Stomach (tissue), 4 donors: Measurements from ENCODE around the gene KIF11.

Experiments
- CTCF ChIP-seq, 7 experiments: fragments of 450-650 bp in 4 of 7; fragments of 200-600 bp in 3 of 7; sonication (generic) in 3 of 7; IDR thresholded peaks; one replicate each; pipeline ENCODE4 v1.5.1; 2016 to 2019; ENCODE audit warnings: antibody characterized with exemption in 7 of 7, control low read depth in 2 of 7, mild to moderate bottlenecking in 1 of 7
- EP300 ChIP-seq: sonication (generic); formaldehyde crosslinking; IDR thresholded peaks from one replicate; pipeline ENCODE4 v1.6.1; 2017; ENCODE audit warnings: antibody characterized with exemption
- POLR2A ChIP-seq, 4 donors: fragments of 450-650 bp; IDR thresholded peaks; one replicate each; pipeline ENCODE4 v1.6.1; 2016; ENCODE audit warnings: antibody characterized with exemption in 4 of 4, control low read depth in 2 of 4, mild to moderate bottlenecking in 1 of 4, moderate library complexity in 1 of 4
- POLR2AphosphoS5 ChIP-seq, 3 donors: sonication (generic); formaldehyde crosslinking; IDR thresholded peaks; one replicate each; pipeline ENCODE4 v1.6.1; 2016; ENCODE audit warnings: antibody characterized with exemption in 3 of 3

- no peak for TF ChIP-seq CTCF (IDR thresholded peaks at IDR 0.05)
- no peak for TF ChIP-seq EP300
- TF ChIP-seq POLR2AphosphoS5 (IDR thresholded peaks at IDR 0.05) = no peak
- no peak for TF ChIP-seq POLR2A (IDR thresholded peaks at IDR 0.05)
Observed at GRCh38 chr10:92569071-92569470, 23.9 kb upstream of the KIF11 start.
